Measurements from ENCODE around the gene MEGF6.

The MEGF6 gene

GRCh38 chr1:3546048-3546384, 65.3 kb downstream of the MEGF6 start:
- Histone ChIP-seq H3K4me1 (ENCODE audit: control insufficient read depth, insufficient read depth, low read length) (peaks cover 5% of the 10 kb centered on the region), H3K36me3 (ENCODE audit: control insufficient read depth, insufficient read depth, low read length) (no peaks in the 10 kb centered on the region; the same call in 1 of the 2 replicates), H3K4me3 (ENCODE audit: low read length) (no peak overlapping the region), H3K27ac (ENCODE audit: low read length) (no peak overlapping the region), H3K27me3 (ENCODE audit: control insufficient read depth, insufficient read depth, low read length) (no peaks in the 10 kb centered on the region), H3K9me3 (ENCODE audit: control insufficient read depth, insufficient read depth, low read length) (no peaks in the 10 kb centered on the region)
- WGBS (ENCODE audit: insufficient coverage, insufficient read length) = no CpG with 5 or more reads among the region's 4 CpGs
- no peak for DNase-seq (ENCODE audit: low read depth, low spot score)

- Histone ChIP-seq H3K4me1 (ENCODE audit: control insufficient read depth, insufficient read depth, low read length) (peaks cover 5% of the 10 kb centered on the region), H3K36me3 (ENCODE audit: control insufficient read depth, insufficient read depth, low read length) (no peaks in the 10 kb centered on the region; the same call in 1 of the 2 replicates), H3K27ac (ENCODE audit: low read length) (no peak overlapping the region), H3K9me3 (ENCODE audit: control insufficient read depth, insufficient read depth, low read length) (no peaks in the 10 kb centered on the region), H3K4me3 (ENCODE audit: low read length) (no peak overlapping the region), H3K27me3 (ENCODE audit: control insufficient read depth, insufficient read depth, low read length) (no peaks in the 10 kb centered on the region)
- no CpG with 5 or more reads among the region's 21 CpGs for WGBS (ENCODE audit: insufficient coverage, insufficient read length)
- no peak for DNase-seq (ENCODE audit: low read depth, low spot score)
Observed at GRCh38 chr1:3545363-3546047, 65.8 kb downstream of the MEGF6 start.

GRCh38 chr1:3544040-3544977, 67.0 kb downstream of the MEGF6 start:
- WGBS (ENCODE audit: insufficient coverage, insufficient read length) = no CpG with 5 or more reads among the region's 33 CpGs
- no peaks in the 10 kb centered on the region; the same call in 1 of the 2 replicates for H3K36me3 ChIP-seq (ENCODE audit: control insufficient read depth, insufficient read depth, low read length)
- no peaks in the 10 kb centered on the region for H3K27me3 ChIP-seq (ENCODE audit: control insufficient read depth, insufficient read depth, low read length)
- DNase-seq (ENCODE audit: low read depth, low spot score) = no peak
- H3K27ac ChIP-seq (ENCODE audit: low read length) = no peak overlapping the region
- no peaks in the 10 kb centered on the region for H3K9me3 ChIP-seq (ENCODE audit: control insufficient read depth, insufficient read depth, low read length)
- H3K4me1 ChIP-seq (ENCODE audit: control insufficient read depth, insufficient read depth, low read length) = peaks cover 5% of the 10 kb centered on the region
- no peak overlapping the region for H3K4me3 ChIP-seq (ENCODE audit: low read length)

GRCh38 chr1:3543076-3544039, 68.0 kb downstream of the MEGF6 start:
- Histone ChIP-seq H3K4me3 (ENCODE audit: low read length) (no peak overlapping the region), H3K27ac (ENCODE audit: low read length) (no peak overlapping the region), H3K4me1 (ENCODE audit: control insufficient read depth, insufficient read depth, low read length) (peaks cover 5% of the 10 kb centered on the region), H3K27me3 (ENCODE audit: control insufficient read depth, insufficient read depth, low read length) (no peaks in the 10 kb centered on the region), H3K9me3 (ENCODE audit: control insufficient read depth, insufficient read depth, low read length) (no peaks in the 10 kb centered on the region), H3K36me3 (ENCODE audit: control insufficient read depth, insufficient read depth, low read length) (no peaks in the 10 kb centered on the region; the same call in 1 of the 2 replicates)
- no CpG with 5 or more reads among the region's 49 CpGs for WGBS (ENCODE audit: insufficient coverage, insufficient read length)
- no peak for DNase-seq (ENCODE audit: low read depth, low spot score)

- WGBS (ENCODE audit: insufficient coverage, insufficient read length) = no CpG with 5 or more reads among the region's 9 CpGs
Observed at GRCh38 chr1:3542676-3543075, 68.6 kb downstream of the MEGF6 start.

GRCh38 chr1:3541936-3542335, 69.4 kb downstream of the MEGF6 start:
- WGBS (ENCODE audit: insufficient coverage, insufficient read length) = no CpG with 5 or more reads among the region's 18 CpGs
- H3K27me3 ChIP-seq (ENCODE audit: control insufficient read depth, insufficient read depth, low read length) = no peaks in the 10 kb centered on the region
- peaks cover 5% of the 10 kb centered on the region for H3K4me1 ChIP-seq (ENCODE audit: control insufficient read depth, insufficient read depth, low read length)
- H3K9me3 ChIP-seq (ENCODE audit: control insufficient read depth, insufficient read depth, low read length) = no peaks in the 10 kb centered on the region
- no peak overlapping the region for H3K27ac ChIP-seq (ENCODE audit: low read length)
- no peaks in the 10 kb centered on the region for H3K36me3 ChIP-seq (ENCODE audit: control insufficient read depth, insufficient read depth, low read length)
- no peak for DNase-seq (ENCODE audit: low read depth, low spot score)
- H3K4me3 ChIP-seq (ENCODE audit: low read length) = no peak overlapping the region

More at GRCh38 chr1:3542676-3543075, 68.6 kb downstream of the MEGF6 start:
- Histone ChIP-seq H3K27me3 (ENCODE audit: control insufficient read depth, insufficient read depth, low read length) (no peaks in the 10 kb centered on the region), H3K4me1 (ENCODE audit: control insufficient read depth, insufficient read depth, low read length) (peaks cover 5% of the 10 kb centered on the region), H3K27ac (ENCODE audit: low read length) (no peak overlapping the region), H3K36me3 (ENCODE audit: control insufficient read depth, insufficient read depth, low read length) (no peaks in the 10 kb centered on the region), H3K4me3 (ENCODE audit: low read length) (no peak overlapping the region), H3K9me3 (ENCODE audit: control insufficient read depth, insufficient read depth, low read length) (no peaks in the 10 kb centered on the region)
- DNase-seq (ENCODE audit: low read depth, low spot score) = no peak

- Histone ChIP-seq H3K4me3 (ENCODE audit: low read length) (no peak overlapping the region), H3K27me3 (ENCODE audit: control insufficient read depth, insufficient read depth, low read length) (no peaks in the 10 kb centered on the region), H3K36me3 (ENCODE audit: control insufficient read depth, insufficient read depth, low read length) (no peaks in the 10 kb centered on the region), H3K27ac (ENCODE audit: low read length) (no peak overlapping the region), H3K9me3 (ENCODE audit: control insufficient read depth, insufficient read depth, low read length) (no peaks in the 10 kb centered on the region), H3K4me1 (ENCODE audit: control insufficient read depth, insufficient read depth, low read length) (peaks cover 5% of the 10 kb centered on the region)
- DNase-seq (ENCODE audit: low read depth, low spot score) = no peak
- no CpG with 5 or more reads among the region's 16 CpGs for WGBS (ENCODE audit: insufficient coverage, insufficient read length)
Observed at GRCh38 chr1:3541465-3541864, 69.8 kb downstream of the MEGF6 start.

- Histone ChIP-seq H3K27ac (ENCODE audit: low read length) (no peak overlapping the region), H3K4me1 (ENCODE audit: control insufficient read depth, insufficient read depth, low read length) (peaks cover 5% of the 10 kb centered on the region), H3K9me3 (ENCODE audit: control insufficient read depth, insufficient read depth, low read length) (no peaks in the 10 kb centered on the region), H3K36me3 (ENCODE audit: control insufficient read depth, insufficient read depth, low read length) (no peaks in the 10 kb centered on the region), H3K27me3 (ENCODE audit: control insufficient read depth, insufficient read depth, low read length) (no peaks in the 10 kb centered on the region), H3K4me3 (ENCODE audit: low read length) (no peak overlapping the region)
- WGBS (ENCODE audit: insufficient coverage, insufficient read length) = no CpG with 5 or more reads among the region's 13 CpGs
- DNase-seq (ENCODE audit: low read depth, low spot score) = no peak
Observed at GRCh38 chr1:3540876-3541275, 70.4 kb downstream of the MEGF6 start.

GRCh38 chr1:3539707-3540425, 71.4 kb downstream of the MEGF6 start:
- no peak overlapping the region for H3K4me3 ChIP-seq (ENCODE audit: low read length)
- no peaks in the 10 kb centered on the region for H3K36me3 ChIP-seq (ENCODE audit: control insufficient read depth, insufficient read depth, low read length)
- H3K4me1 ChIP-seq (ENCODE audit: control insufficient read depth, insufficient read depth, low read length) = peaks cover 5% of the 10 kb centered on the region
- no peaks in the 10 kb centered on the region for H3K27me3 ChIP-seq (ENCODE audit: control insufficient read depth, insufficient read depth, low read length)
- no peaks in the 10 kb centered on the region for H3K9me3 ChIP-seq (ENCODE audit: control insufficient read depth, insufficient read depth, low read length)
- no CpG with 5 or more reads among the region's 24 CpGs for WGBS (ENCODE audit: insufficient coverage, insufficient read length)
- no peak overlapping the region for H3K27ac ChIP-seq (ENCODE audit: low read length)
- no peak for DNase-seq (ENCODE audit: low read depth, low spot score)
